Esophagus squamous epithelium (tissue), 5 donors: Measurements from ENCODE around the gene RPP30. TPM values are rescaled to one million over a fixed set of nuclear protein-coding genes. Genes with fewer than 3 reads are reported as not detected.
"Not testable (repeated sequence)": the region's sequence is repeated elsewhere in the genome, so short reads cannot be mapped to it uniquely, and the experiment has no call there.

ENCODE experiments used
- DNase-seq: peaks from one replicate; lab custom pipeline; 2025; lab: John Stamatoyannopoulos, UW
- H3K27ac ChIP-seq, 4 donors: fragments of 200-600 bp; sonication (generic); one replicate each; pipeline ENCODE4 v1.5.1; 2016 to 2019; ENCODE audit warnings: mild to moderate bottlenecking in 1 of 4
- H3K27me3 ChIP-seq, 4 donors: fragments of 200-600 bp; sonication (generic); 1 replicate in 3 of 4; 2 replicates in 1 of 4; pipeline versions ENCODE4 v1.5.1 to v1.6.0; 2017 to 2021; ENCODE audit warnings: antibody characterized with exemption in 1 of 4
- H3K36me3 ChIP-seq, 3 donors: fragments of 200-600 bp; sonication (generic); one replicate each; pipeline ENCODE4 v1.5.1; 2016 to 2019
- H3K4me1 ChIP-seq, 3 donors: fragments of 200-600 bp; sonication (generic); one replicate each; pipeline ENCODE4 v1.5.1; 2017 to 2019
- H3K4me3 ChIP-seq, 4 donors: fragments of 200-600 bp; sonication (generic); 1 replicate in 3 of 4; 2 replicates in 1 of 4; pipeline ENCODE4 v1.5.1; 2016 to 2019; ENCODE audit warnings: mild to moderate bottlenecking in 2 of 4, moderate library complexity in 1 of 4
- H3K9me3 ChIP-seq, 3 donors: fragments of 200-600 bp; sonication (generic); one replicate each; pipeline ENCODE4 v1.5.1; 2016 to 2019
- CTCF ChIP-seq, 6 experiments: fragments of 450-650 bp in 4 of 6; fragments of 200-600 bp in 2 of 6; sonication (generic) in 2 of 6; IDR thresholded peaks; one replicate each; pipeline ENCODE4 v1.5.1; 2016 to 2019; ENCODE audit warnings: antibody characterized with exemption in 6 of 6, mild to moderate bottlenecking in 4 of 6, moderate library complexity in 4 of 6
- POLR2A ChIP-seq, 4 donors: fragments of 450-650 bp; IDR thresholded peaks; one replicate each; pipeline ENCODE4 v1.6.1; 2017; ENCODE audit warnings: antibody characterized with exemption in 4 of 4, mild to moderate bottlenecking in 4 of 4, moderate library complexity in 3 of 4
- WGBS, 2 donors: methylation state at CpG; one replicate each; pipeline ENCODE4 v1.1.5; 2018; 5-methylcytosine and 5-hydroxymethylcytosine counted together
- intact Hi-C: fragments of 100-400 bp; cut with DNase I; formaldehyde crosslinking; loops from one replicate; pipeline ENCODE4 v1.15.0; 2022
- total RNA-seq, 4 donors: library from RNA; depleted of rRNA; stranded (reverse); fragments of >200 nt; gene quantifications; one replicate each; pipeline ENCODE4 v1.1.0, GENCODE V29; 2016
- donor health status: DM: yes; HTN: yes; CAD: no.

The RPP30 gene
- total RNA-seq, 4 donors from 2014 or later, result 13.6 to 31.4 (median 22.9) TPM

DNA sequence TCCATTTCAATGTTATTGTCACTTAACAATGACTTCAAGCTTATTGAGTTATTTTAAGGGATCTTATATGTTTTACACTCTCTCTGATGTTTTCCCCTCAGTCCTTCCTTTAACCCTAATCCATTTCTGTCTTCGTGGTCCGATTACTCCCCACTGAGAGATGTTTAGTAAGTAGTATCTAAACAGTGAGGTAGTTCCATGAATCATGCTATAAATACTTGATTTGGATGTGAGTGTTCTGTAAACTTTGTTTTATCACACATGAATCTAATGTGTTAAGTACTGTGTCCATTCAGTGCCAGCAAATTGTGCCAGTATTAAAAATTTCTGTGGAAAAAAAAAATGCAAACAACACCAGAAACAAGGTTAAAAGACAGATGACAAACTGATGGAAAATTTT is 18.6 kb downstream of the RPP30 start:
- no peak for TF ChIP-seq CTCF (IDR thresholded peaks at IDR 0.05)
- no peak for TF ChIP-seq POLR2A (IDR thresholded peaks at IDR 0.05)
- intact Hi-C loops, result no loop called here
- 86 to 89% methylated on average over 2 of the region's 2 CpGs for WGBS, 2 donors
- Histone ChIP-seq H3K4me1 (no peaks in the 10 kb centered on the region), H3K4me3 (no peak overlapping the region), H3K27ac (no peak overlapping the region), H3K27me3 (no peaks in the 10 kb centered on the region), H3K9me3 (no peaks in the 10 kb centered on the region), H3K36me3 (peaks cover 10 to 100% (median 28%) of the 10 kb centered on the region in 3 donors)
- no peak for DNase-seq

DNA sequence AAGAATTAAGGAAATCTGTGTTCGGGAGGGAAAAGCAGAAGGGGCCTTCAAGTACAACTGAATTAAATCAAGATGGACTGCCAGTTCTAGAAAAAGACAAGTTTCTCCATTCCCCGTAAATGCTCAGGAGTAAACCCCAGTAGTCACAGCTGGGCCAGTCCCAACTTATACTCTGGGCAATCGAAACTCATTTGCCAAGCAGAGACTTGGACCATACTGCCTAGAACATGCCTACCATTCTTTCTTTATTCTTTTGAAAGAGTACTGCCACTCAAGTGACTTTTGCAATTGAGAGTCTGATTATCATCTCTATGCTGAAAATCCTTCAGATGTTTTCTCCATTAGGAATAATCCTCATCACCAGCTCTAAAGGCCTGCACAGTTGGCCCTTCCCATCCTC is 21.4 kb downstream of the RPP30 start:
- Histone ChIP-seq H3K27me3 (no peaks in the 10 kb centered on the region), H3K4me3 (no peak overlapping the region), H3K27ac (no peak overlapping the region), H3K4me1 (no peaks in the 10 kb centered on the region), H3K36me3 (peaks cover 4 to 98% (median 9%) of the 10 kb centered on the region in 3 donors), H3K9me3 (no peaks in the 10 kb centered on the region)
- 58 to 66% methylated on average over 3 of the region's 3 CpGs for WGBS, 2 donors
- intact Hi-C loops, result no loop called here
- TF ChIP-seq POLR2A (IDR thresholded peaks at IDR 0.05) (no peak), CTCF (IDR thresholded peaks at IDR 0.05) (no peak)
- DNase-seq, result no peak

GRCh38 chr10:90896916-90897315 is 25.1 kb downstream of the RPP30 start:
- H3K4me3 ChIP-seq, H3K27ac ChIP-seq, H3K9me3 ChIP-seq, H3K4me1 ChIP-seq, DNase-seq, intact Hi-C loops, H3K27me3 ChIP-seq: not testable (repeated sequence)
- WGBS, 2 donors, result 65 to 80% methylated on average over 2 of the region's 2 CpGs
- peaks cover 0 to 98% (median 9%) of the 10 kb centered on the region in 3 donors for H3K36me3 ChIP-seq

- intact Hi-C loops, result no loop called here
- H3K4me1 ChIP-seq, result no peaks in the 10 kb centered on the region
- H3K36me3 ChIP-seq, result peaks cover 0 to 56% (median 0%) of the 10 kb centered on the region in 3 donors
- H3K27ac ChIP-seq, result no peak overlapping the region
- no peak overlapping the region for H3K4me3 ChIP-seq
- TF ChIP-seq POLR2A (IDR thresholded peaks at IDR 0.05), result no peak
- TF ChIP-seq CTCF (IDR thresholded peaks at IDR 0.05), result no peak
- DNase-seq, result no peak
- WGBS, 2 donors, result 77 to 80% methylated on average over 1 of the region's 1 CpG
- H3K9me3 ChIP-seq, result no peaks in the 10 kb centered on the region
- no peaks in the 10 kb centered on the region for H3K27me3 ChIP-seq
Measured at GRCh38 chr10:90905925-90906324, 34.2 kb downstream of the RPP30 start.

- Histone ChIP-seq H3K9me3 (no peaks in the 10 kb centered on the region), H3K27me3 (no peaks in the 10 kb centered on the region), H3K4me1 (peaks cover 0 to 3% (median 0%) of the 10 kb centered on the region in 3 donors), H3K4me3 (no peak overlapping the region), H3K36me3 (peaks cover 0 to 50% (median 0%) of the 10 kb centered on the region in 3 donors), H3K27ac (no peak overlapping the region)
- 87 to 88% methylated on average over 1 of the region's 1 CpG for WGBS, 2 donors
- TF ChIP-seq POLR2A (IDR thresholded peaks at IDR 0.05) (no peak), CTCF (IDR thresholded peaks at IDR 0.05) (no peak)
- intact Hi-C loops, result no loop called here
- DNase-seq, result no peak
Measured at GRCh38 chr10:90906596-90906995, 34.8 kb downstream of the RPP30 start.
